ENCODE measurements around the gene GH1. TPM values are rescaled to one million over a fixed set of nuclear protein-coding genes. Genes with fewer than 3 reads are reported as not detected.
"Not testable (repeated sequence)": the region's sequence is repeated elsewhere in the genome, so short reads cannot be mapped to it uniquely, and the experiment has no call there.

GH1 gene
- total RNA-seq, 1 experiment from 2014 or later, result not detected

DNA sequence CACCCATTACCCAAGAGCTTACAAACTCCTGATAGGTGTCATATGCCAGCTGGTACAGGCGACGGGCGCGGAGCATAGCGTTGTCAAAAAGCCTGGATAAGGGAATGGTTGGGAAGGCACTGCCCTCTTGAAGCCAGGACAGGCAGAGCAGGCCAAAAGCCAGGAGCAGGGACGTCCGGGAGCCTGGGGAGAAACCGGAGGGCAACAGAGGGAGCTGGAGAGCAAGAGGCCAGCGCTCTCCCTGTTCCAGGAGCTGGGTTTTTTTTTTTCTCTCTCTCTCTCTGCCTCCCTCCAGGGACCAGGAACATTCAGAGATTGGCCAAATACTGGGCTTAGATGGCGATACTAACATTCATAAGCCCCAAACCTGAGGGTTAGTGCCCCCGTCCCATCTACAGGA is 37.3 kb downstream of the GH1 start:
- ATAC-seq; H3K36me3 ChIP-seq (ENCODE audit: control insufficient read depth, insufficient read depth, low read length); DNase-seq (ENCODE audit: low read depth, low spot score); in situ Hi-C loops (cut with HindIII; ENCODE audit: low pct_unique_long_range_greater_than_20kb, low sequenced_read_pairs); H3K9me3 ChIP-seq (ENCODE audit: control insufficient read depth, insufficient read depth, low read depth, low read length); H3K4me1 ChIP-seq (ENCODE audit: control insufficient read depth, insufficient read depth, low read length); BruUV-seq (replicated peaks); H3K27me3 ChIP-seq (ENCODE audit: control insufficient read depth, insufficient read depth, low read length); H3K4me3 ChIP-seq (ENCODE audit: low read depth in 2 of 2, low read length in 2 of 2); H3K27ac ChIP-seq (ENCODE audit: low read length); POLR2A ChIA-PET; intact Hi-C loops (cut with micrococcal nuclease; ENCODE audit: unreplicated experiment): not testable (repeated sequence)
- TF ChIP-seq, protein P1, sequence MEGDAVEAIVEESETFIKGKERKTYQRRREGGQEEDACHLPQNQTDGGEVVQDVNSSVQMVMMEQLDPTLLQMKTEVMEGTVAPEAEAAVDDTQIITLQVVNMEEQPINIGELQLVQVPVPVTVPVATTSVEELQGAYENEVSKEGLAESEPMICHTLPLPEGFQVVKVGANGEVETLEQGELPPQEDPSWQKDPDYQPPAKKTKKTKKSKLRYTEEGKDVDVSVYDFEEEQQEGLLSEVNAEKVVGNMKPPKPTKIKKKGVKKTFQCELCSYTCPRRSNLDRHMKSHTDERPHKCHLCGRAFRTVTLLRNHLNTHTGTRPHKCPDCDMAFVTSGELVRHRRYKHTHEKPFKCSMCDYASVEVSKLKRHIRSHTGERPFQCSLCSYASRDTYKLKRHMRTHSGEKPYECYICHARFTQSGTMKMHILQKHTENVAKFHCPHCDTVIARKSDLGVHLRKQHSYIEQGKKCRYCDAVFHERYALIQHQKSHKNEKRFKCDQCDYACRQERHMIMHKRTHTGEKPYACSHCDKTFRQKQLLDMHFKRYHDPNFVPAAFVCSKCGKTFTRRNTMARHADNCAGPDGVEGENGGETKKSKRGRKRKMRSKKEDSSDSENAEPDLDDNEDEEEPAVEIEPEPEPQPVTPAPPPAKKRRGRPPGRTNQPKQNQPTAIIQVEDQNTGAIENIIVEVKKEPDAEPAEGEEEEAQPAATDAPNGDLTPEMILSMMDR (IDR thresholded peaks at IDR 0.05), result peak; percentile 17; the same call in 1 of the 2 replicates
- CTCF ChIA-PET, result interaction anchor here (0.7 kb wide), 1 partner anchor 12 kb away, joined by 4 read pairs; no protein-coding TSS in a partner anchor

DNA sequence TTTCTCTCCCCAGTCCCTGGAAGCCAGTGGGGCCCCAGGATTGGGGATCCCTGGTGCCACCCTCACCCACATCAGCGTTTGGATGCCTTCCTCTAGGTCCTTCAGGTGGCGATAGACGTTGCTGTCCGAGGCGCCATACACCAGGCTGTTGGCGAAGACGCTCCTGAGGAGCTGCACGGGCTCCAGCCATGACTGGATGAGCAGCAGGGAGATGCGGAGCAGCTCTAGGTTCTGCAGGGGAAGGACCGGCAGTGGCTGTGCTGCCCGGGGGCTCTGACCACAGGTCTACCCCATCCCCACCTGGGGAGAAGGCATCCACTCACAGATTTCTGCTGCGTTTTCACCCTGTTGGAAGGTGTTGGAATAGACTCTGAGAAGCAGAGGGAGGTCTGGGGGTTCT is 37.9 kb downstream of the GH1 start:
- BruUV-seq (replicated peaks), result no TSS peak
- no peak for DNase-seq (ENCODE audit: low read depth, low spot score)
- ATAC-seq, result no peak
- ChIA-PET POLR2A (no interaction called here), CTCF (no interaction called here)
- Histone ChIP-seq H3K4me3 (ENCODE audit: low read depth in 2 of 2, low read length in 2 of 2) (no peak overlapping the region), H3K4me1 (ENCODE audit: control insufficient read depth, insufficient read depth, low read length) (no peaks in the 10 kb centered on the region), H3K36me3 (ENCODE audit: control insufficient read depth, insufficient read depth, low read length) (no peaks in the 10 kb centered on the region), H3K27ac (ENCODE audit: low read length) (no peak overlapping the region), H3K27me3 (ENCODE audit: control insufficient read depth, insufficient read depth, low read length) (no peaks in the 10 kb centered on the region), H3K9me3 (ENCODE audit: control insufficient read depth, insufficient read depth, low read depth, low read length) (no peaks in the 10 kb centered on the region)
- in situ Hi-C loops (cut with HindIII; ENCODE audit: low pct_unique_long_range_greater_than_20kb, low sequenced_read_pairs), result no loop called here
- intact Hi-C loops (cut with micrococcal nuclease; ENCODE audit: unreplicated experiment), result no loop called here
- no peak for TF ChIP-seq TCF7L2 (IDR thresholded peaks at IDR 0.05; ENCODE audit: low read depth, low read length)
- TF ChIP-seq SIN3A (IDR thresholded peaks at IDR 0.05; ENCODE audit: borderline replicate concordance, insufficient read depth, low read depth, low read length), result no peak
- TF ChIP-seq REST (IDR thresholded peaks at IDR 0.05; ENCODE audit: insufficient read depth in 1 of 2, low read depth in 2 of 2, low read length in 1 of 2), result no peak
- no peak for TF ChIP-seq POLR2AphosphoS5 (IDR thresholded peaks at IDR 0.05; ENCODE audit: low read depth, low read length)
- TF ChIP-seq, protein P1 (IDR thresholded peaks at IDR 0.05), result no peak

DNA sequence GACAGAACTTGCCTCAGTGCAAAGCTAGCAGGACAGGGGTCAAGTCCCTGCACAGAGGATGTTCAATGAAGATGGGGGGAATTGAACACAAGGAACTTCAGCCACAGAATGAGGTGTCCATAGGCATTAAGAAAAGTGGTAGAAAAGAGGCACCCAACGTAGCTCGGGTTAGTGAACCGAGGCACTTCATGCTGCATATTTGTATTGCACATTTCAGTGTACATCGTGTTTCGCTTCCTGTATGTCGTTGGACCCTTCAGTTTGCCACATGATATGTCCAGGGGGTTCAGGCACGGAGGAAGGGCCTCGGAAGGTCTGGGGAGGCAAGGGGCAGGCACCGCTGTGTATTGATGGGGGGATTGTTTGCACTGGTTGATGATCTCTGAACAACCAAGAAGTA is 40.2 kb downstream of the GH1 start:
- H3K27me3 ChIP-seq (ENCODE audit: control insufficient read depth, insufficient read depth, low read length); H3K36me3 ChIP-seq (ENCODE audit: control insufficient read depth, insufficient read depth, low read length); H3K27ac ChIP-seq (ENCODE audit: low read length); in situ Hi-C loops (cut with HindIII; ENCODE audit: low pct_unique_long_range_greater_than_20kb, low sequenced_read_pairs); intact Hi-C loops (cut with micrococcal nuclease; ENCODE audit: unreplicated experiment); H3K9me3 ChIP-seq (ENCODE audit: control insufficient read depth, insufficient read depth, low read depth, low read length); POLR2A ChIA-PET; BruUV-seq (replicated peaks); CTCF ChIA-PET; DNase-seq (ENCODE audit: low read depth, low spot score); H3K4me1 ChIP-seq (ENCODE audit: control insufficient read depth, insufficient read depth, low read length); ATAC-seq; H3K4me3 ChIP-seq (ENCODE audit: low read depth in 2 of 2, low read length in 2 of 2): not testable (repeated sequence)

DNA sequence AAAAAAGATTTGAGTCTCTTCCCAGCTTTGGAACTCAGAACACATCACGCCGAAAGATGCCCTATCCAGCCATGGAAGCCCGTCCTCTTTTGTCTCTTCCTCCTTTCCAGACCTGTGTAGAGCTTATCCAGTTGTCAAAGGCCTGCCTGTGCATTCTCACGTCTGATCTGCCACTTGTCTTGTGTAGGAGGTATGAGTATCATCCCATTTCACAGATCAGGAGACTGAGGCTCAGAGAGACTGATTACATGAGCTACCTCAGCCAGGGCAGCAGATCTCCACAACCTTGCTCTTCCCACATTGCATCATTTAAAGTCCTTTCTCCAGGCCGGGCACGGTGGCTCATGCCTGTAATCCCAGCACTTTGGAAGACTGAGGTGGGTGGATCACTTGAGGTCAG is 43.9 kb downstream of the GH1 start:
- H3K4me1 ChIP-seq (ENCODE audit: control insufficient read depth, insufficient read depth, low read length); in situ Hi-C loops (cut with HindIII; ENCODE audit: low pct_unique_long_range_greater_than_20kb, low sequenced_read_pairs); H3K36me3 ChIP-seq (ENCODE audit: control insufficient read depth, insufficient read depth, low read length); DNase-seq (ENCODE audit: low read depth, low spot score); H3K27me3 ChIP-seq (ENCODE audit: control insufficient read depth, insufficient read depth, low read length); BruUV-seq (replicated peaks); H3K9me3 ChIP-seq (ENCODE audit: control insufficient read depth, insufficient read depth, low read depth, low read length); ATAC-seq; POLR2A ChIA-PET; H3K4me3 ChIP-seq (ENCODE audit: low read depth in 2 of 2, low read length in 2 of 2); H3K27ac ChIP-seq (ENCODE audit: low read length); intact Hi-C loops (cut with micrococcal nuclease; ENCODE audit: unreplicated experiment): not testable (repeated sequence)
- CTCF ChIA-PET, result interaction anchor here (0.7 kb wide), 1 partner anchor 14 kb away, joined by 3 read pairs; no protein-coding TSS in a partner anchor

Data from Panc1 (cell line).